ENCODE results near the gene CAD. TPM values are rescaled to one million over a fixed set of nuclear protein-coding genes. Genes with fewer than 3 reads are reported as not detected.

CAD gene
- total RNA-seq, 1 experiment from 2014 or later = 41.5 TPM

GRCh38 chr2:27182346-27182745 lies 34.8 kb upstream of the CAD start:
- intact Hi-C loops (cut with micrococcal nuclease; ENCODE audit: unreplicated experiment) = no loop called here
- H3K9me2 ChIP-seq (ENCODE audit: insufficient read depth) = no peaks in the 10 kb centered on the region
- no peaks in the 10 kb centered on the region for H3K79me2 ChIP-seq (ENCODE audit: low read depth)
- H3K4me3 ChIP-seq = no peak overlapping the region
- ChIA-PET POLR2A (ENCODE audit: unreplicated experiment) (no interaction called here), CTCF (no interaction called here)
- no peak overlapping the region for H3K4me2 ChIP-seq
- no peak overlapping the region for H2AFZ ChIP-seq
- TF ChIP-seq EZH2 (IDR thresholded peaks at IDR 0.05; ENCODE audit: low read depth) (no peak), CTCF (conservative IDR thresholded peaks at IDR 0.05) (no peak)
- no peak overlapping the region for H3K27ac ChIP-seq
- no peaks in the 10 kb centered on the region for H3K9me3 ChIP-seq (ENCODE audit: insufficient read depth, low read depth)
- BruUV-seq (replicated peaks) = no TSS peak
- no peaks in the 10 kb centered on the region; the same call in 1 of the 2 replicates for H3F3A ChIP-seq (ENCODE audit: insufficient read depth, low read depth)
- H3K27me3 ChIP-seq (ENCODE audit: insufficient read depth, low read depth) = no peaks in the 10 kb centered on the region; the same call in 1 of the 2 replicates
- H4K20me1 ChIP-seq (ENCODE audit: insufficient read depth) = no peaks in the 10 kb centered on the region
- H3K4me1 ChIP-seq (replicated peaks; ENCODE audit: insufficient read depth) = peaks cover 9% of the 10 kb centered on the region; the same call in 1 of the 2 replicates
- H3K36me3 ChIP-seq (ENCODE audit: low read depth) = no peaks in the 10 kb centered on the region
- DNase-seq = no peak

- Histone ChIP-seq H2AFZ (no peak overlapping the region), H3K4me3 (no peak overlapping the region), H3K36me3 (ENCODE audit: low read depth) (no peaks in the 10 kb centered on the region), H4K20me1 (ENCODE audit: insufficient read depth) (no peaks in the 10 kb centered on the region), H3K27me3 (ENCODE audit: insufficient read depth, low read depth) (no peaks in the 10 kb centered on the region), H3K4me2 (no peak overlapping the region), H3K79me2 (ENCODE audit: low read depth) (no peaks in the 10 kb centered on the region), H3K9me2 (ENCODE audit: insufficient read depth) (no peaks in the 10 kb centered on the region), H3K4me1 (replicated peaks; ENCODE audit: insufficient read depth) (peaks cover 9% of the 10 kb centered on the region; the same call in 1 of the 2 replicates), H3K9me3 (ENCODE audit: insufficient read depth, low read depth) (no peaks in the 10 kb centered on the region), H3F3A (ENCODE audit: insufficient read depth, low read depth) (no peaks in the 10 kb centered on the region; the same call in 1 of the 2 replicates), H3K27ac (no peak overlapping the region)
- intact Hi-C loops (cut with micrococcal nuclease; ENCODE audit: unreplicated experiment) = no loop called here
- POLR2A ChIA-PET (ENCODE audit: unreplicated experiment) = no interaction called here
- BruUV-seq (replicated peaks) = no TSS peak
- CTCF ChIA-PET = interaction anchor here (0.6 kb wide), 1 partner anchor 8 kb away, joined by 3 read pairs; no protein-coding TSS in a partner anchor
- TF ChIP-seq CTCF (conservative IDR thresholded peaks at IDR 0.05) (no peak), EZH2 (IDR thresholded peaks at IDR 0.05; ENCODE audit: low read depth) (no peak)
- no peak for DNase-seq
Observed at GRCh38 chr2:27184115-27184514, 33.1 kb upstream of the CAD start.

GRCh38 chr2:27185331-27186026 lies 31.7 kb upstream of the CAD start:
- H3K36me3 ChIP-seq (ENCODE audit: low read depth) = no peaks in the 10 kb centered on the region
- ChIA-PET CTCF (no interaction called here), POLR2A (ENCODE audit: unreplicated experiment) (interaction anchor here (0.7 kb wide), 1 partner anchor 108 kb away, joined by 3 read pairs; no protein-coding TSS in a partner anchor)
- peak overlapping the region; percentile 61 for H2AFZ ChIP-seq
- H4K20me1 ChIP-seq (ENCODE audit: insufficient read depth) = no peaks in the 10 kb centered on the region
- DNase-seq = no peak
- no TSS peak for BruUV-seq (replicated peaks)
- intact Hi-C loops (cut with micrococcal nuclease; ENCODE audit: unreplicated experiment) = no loop called here
- H3K27me3 ChIP-seq (ENCODE audit: insufficient read depth, low read depth) = no peaks in the 10 kb centered on the region
- no peaks in the 10 kb centered on the region for H3K79me2 ChIP-seq (ENCODE audit: low read depth)
- peaks cover 9% of the 10 kb centered on the region; the same call in 1 of the 2 replicates for H3K4me1 ChIP-seq (replicated peaks; ENCODE audit: insufficient read depth)
- no peak overlapping the region for H3K4me3 ChIP-seq
- H3K9me2 ChIP-seq (ENCODE audit: insufficient read depth) = no peaks in the 10 kb centered on the region
- H3K4me2 ChIP-seq = peak overlapping the region; percentile 26
- no peaks in the 10 kb centered on the region for H3K9me3 ChIP-seq (ENCODE audit: insufficient read depth, low read depth)
- H3K27ac ChIP-seq = no peak overlapping the region
- TF ChIP-seq EZH2 (IDR thresholded peaks at IDR 0.05; ENCODE audit: low read depth) (no peak), CTCF (conservative IDR thresholded peaks at IDR 0.05) (no peak)
- no peaks in the 10 kb centered on the region; the same call in 1 of the 2 replicates for H3F3A ChIP-seq (ENCODE audit: insufficient read depth, low read depth)
